ENCODE results near the gene CIRBP.

DNA sequence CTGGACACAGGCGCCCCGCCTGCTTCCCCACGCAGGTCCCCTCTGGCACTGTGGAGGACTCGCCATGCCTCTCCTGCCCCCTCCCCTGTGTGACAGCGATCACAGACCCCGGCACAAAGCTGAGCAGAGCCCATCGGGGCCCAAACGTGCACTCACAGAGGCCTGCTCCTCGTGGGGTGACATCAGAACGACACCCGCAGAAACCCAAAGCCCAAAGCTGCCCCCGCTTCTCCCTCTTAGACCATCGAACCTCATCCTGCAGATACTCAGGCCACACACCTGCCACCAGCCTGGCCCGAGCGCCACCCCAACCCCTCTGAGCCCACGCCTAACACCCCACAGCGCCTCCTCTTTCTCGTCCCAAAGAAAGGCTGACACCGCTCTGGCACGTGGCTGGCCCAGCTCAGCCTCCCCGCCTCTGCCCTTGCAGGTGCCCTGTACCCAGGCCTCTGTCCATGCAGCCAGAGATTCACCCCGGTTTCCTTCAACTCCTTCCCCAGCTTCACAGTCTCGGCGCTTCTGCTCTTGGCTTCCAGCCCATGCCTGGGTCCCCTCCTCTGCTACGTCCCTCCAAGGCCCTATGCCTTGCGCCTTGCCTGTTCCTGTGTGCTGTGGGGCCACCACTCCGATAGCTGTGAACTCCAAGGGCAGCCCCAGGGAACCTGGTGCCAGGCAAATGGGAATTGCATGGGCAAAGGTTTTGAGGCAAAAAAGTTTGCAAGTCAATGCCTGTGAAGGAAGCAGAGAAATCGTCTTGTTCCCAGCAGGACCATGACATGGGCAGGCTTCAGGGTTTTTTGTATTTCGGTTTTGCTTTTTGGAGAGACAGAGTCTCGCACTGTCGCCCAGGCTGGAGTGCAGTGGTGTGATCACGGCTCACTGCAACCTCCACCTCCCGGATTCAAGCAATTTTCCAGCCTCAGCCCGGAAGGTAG, 30.5 kb upstream of the CIRBP start:
- TF ChIP-seq, protein P1, sequence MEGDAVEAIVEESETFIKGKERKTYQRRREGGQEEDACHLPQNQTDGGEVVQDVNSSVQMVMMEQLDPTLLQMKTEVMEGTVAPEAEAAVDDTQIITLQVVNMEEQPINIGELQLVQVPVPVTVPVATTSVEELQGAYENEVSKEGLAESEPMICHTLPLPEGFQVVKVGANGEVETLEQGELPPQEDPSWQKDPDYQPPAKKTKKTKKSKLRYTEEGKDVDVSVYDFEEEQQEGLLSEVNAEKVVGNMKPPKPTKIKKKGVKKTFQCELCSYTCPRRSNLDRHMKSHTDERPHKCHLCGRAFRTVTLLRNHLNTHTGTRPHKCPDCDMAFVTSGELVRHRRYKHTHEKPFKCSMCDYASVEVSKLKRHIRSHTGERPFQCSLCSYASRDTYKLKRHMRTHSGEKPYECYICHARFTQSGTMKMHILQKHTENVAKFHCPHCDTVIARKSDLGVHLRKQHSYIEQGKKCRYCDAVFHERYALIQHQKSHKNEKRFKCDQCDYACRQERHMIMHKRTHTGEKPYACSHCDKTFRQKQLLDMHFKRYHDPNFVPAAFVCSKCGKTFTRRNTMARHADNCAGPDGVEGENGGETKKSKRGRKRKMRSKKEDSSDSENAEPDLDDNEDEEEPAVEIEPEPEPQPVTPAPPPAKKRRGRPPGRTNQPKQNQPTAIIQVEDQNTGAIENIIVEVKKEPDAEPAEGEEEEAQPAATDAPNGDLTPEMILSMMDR (IDR thresholded peaks at IDR 0.05), result no peak
- no peak for TF ChIP-seq POLR2A (IDR thresholded peaks at IDR 0.05)
